ENCODE results near the gene BICD2. TPM values are rescaled to one million over a fixed set of nuclear protein-coding genes. Genes with fewer than 3 reads are reported as not detected.

BICD2 gene
- total and polyA plus RNA-seq, 12 donors, result 22.5 to 41.8 (median 33.2) TPM

- 89 to 92% methylated on average over 14 of the region's 14 CpGs for WGBS, 2 donors
- intact Hi-C loops (cut with DNase I), result loop anchor here in 5 of 10 donors (5.0 kb wide), 2 partner anchors 34 to 44 kb away; partner anchors contain the start of gene BICD2 (in 4 of the 5)
- peak overlapping the region in 4 of 10 donors; percentile 1 to 64 (median 39) for H3K27ac ChIP-seq
- ATAC-seq (peak in 1 of 8 donors; percentile 24), DNase-seq (no peak)
- no peaks in the 10 kb centered on the region for H3K27me3 ChIP-seq
- no peak overlapping the region for H3K4me3 ChIP-seq
- peaks cover 0 to 47% (median 7%) of the 10 kb centered on the region in 9 donors for H3K36me3 ChIP-seq
- H3K9me3 ChIP-seq, result no peaks in the 10 kb centered on the region
- TF ChIP-seq CTCF (IDR thresholded peaks at IDR 0.05), result no peak
- peaks cover 7 to 61% (median 36%) of the 10 kb centered on the region in 9 donors for H3K4me1 ChIP-seq
These were observed 36.6 kb downstream of the BICD2 start for GRCh38 chr9:92727716-92728700.

DNA sequence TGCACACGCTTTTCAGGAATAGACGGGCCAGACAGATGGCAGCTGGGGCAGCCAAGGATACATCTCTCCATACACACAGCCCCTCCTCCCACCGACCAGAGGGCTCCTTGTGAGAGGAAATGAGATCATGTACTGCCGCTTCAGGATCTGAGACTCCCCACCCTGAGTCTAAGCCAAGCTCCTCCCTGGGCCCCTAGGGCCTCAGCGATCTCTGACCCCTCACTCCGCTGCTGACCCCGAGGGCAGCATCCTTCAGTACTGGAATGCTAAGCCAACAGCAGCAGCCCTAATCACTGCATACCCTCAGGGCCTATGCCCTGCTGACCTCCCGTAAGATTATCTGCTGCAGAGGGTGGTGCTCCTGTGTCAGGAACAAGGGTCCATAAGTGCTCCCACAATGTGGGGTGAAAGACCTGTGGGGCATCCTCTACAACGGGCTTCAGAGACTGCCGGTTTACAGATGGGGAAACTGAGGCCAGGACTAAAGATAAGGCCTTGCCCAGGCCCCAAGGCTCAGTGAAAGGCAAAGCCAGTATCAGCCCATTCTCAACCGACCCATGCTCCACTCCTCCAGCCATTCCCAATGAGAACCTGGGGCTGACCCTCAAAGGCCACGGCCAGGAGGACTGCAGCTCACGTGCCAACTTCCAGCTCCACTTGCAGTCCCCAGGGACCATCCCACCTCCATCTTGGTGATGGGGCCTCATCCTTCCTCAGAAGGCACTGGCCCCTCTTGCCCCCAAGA is 37.5 kb downstream of the BICD2 start:
- Histone ChIP-seq H3K4me3 (no peak overlapping the region), H3K9me3 (no peaks in the 10 kb centered on the region), H3K36me3 (peaks cover 0 to 56% (median 13%) of the 10 kb centered on the region in 9 donors), H3K27ac (peak overlapping the region in 6 of 10 donors; percentile 1 to 66 (median 39)), H3K27me3 (no peaks in the 10 kb centered on the region), H3K4me1 (peaks cover 7 to 60% (median 35%) of the 10 kb centered on the region in 9 donors)
- DNase-seq, result peak; percentile 44 to 65
- peak; percentile 32 to 85 (median 74) for ATAC-seq
- intact Hi-C loops (cut with DNase I), result loop anchor here in 5 of 10 donors (5.0 kb wide), 2 partner anchors 35 to 45 kb away; partner anchors contain the start of gene BICD2 (in 4 of the 5)
- TF ChIP-seq CTCF (IDR thresholded peaks at IDR 0.05), result no peak
- WGBS, 2 donors, result 40 to 52% methylated on average over 13 of the region's 13 CpGs

DNA sequence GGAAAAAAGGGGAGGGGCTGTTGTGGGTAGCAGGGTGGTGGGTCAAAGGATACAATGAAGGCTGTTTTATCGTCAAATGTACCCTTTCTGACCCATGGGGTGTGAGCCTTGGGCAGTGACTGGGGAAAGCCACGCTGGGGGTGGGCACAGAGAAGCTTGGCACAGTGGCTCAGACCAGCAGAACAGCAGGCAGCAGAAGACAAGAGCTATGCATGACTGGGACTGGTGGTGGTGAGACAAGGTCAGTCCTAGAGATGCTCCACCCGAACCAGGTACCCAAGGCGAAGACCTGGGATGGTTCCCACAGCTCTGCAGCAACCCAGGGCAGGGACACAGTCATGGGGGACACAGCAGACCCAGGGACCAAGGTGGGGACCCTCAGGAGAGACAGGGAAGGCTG is 38.3 kb downstream of the BICD2 start:
- H3K36me3 ChIP-seq, result peaks cover 0 to 64% (median 21%) of the 10 kb centered on the region in 9 donors
- H3K27ac ChIP-seq, result peak overlapping the region in 5 of 10 donors; percentile 15 to 64 (median 35)
- TF ChIP-seq CTCF (IDR thresholded peaks at IDR 0.05), result no peak
- H3K9me3 ChIP-seq, result no peaks in the 10 kb centered on the region
- no peak overlapping the region for H3K4me3 ChIP-seq
- DNase-seq (no peak), ATAC-seq (no peak)
- H3K4me1 ChIP-seq, result peaks cover 7 to 52% (median 35%) of the 10 kb centered on the region in 9 donors
- no peaks in the 10 kb centered on the region for H3K27me3 ChIP-seq
- 78 to 95% methylated on average over 4 of the region's 4 CpGs for WGBS, 2 donors
- intact Hi-C loops (cut with DNase I), result loop anchor here in 5 of 10 donors (5.0 kb wide), 2 partner anchors 36 to 46 kb away; partner anchors contain the start of gene BICD2 (in 4 of the 5)

DNA sequence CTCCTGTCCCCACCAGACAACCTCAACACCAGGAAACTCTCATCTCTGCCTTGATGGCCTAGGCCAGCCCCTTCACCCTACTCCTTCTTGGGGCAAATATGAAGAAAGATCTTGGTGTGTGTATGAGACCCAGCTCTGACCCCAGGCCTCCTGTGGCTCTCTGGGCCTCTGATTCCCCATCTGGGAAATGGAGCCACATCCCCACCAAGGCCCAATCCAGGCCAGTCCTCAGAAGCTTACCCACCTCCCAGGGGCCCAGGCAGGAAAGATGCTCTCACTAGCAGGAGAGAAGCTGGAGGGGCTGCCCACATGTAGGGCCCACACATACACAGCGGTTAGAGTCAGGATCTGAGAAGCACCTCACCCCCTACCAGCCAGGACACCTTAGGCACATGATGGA is 38.9 kb downstream of the BICD2 start:
- ATAC-seq (no peak), DNase-seq (no peak)
- no peaks in the 10 kb centered on the region for H3K9me3 ChIP-seq
- H3K27ac ChIP-seq, result peak overlapping the region in 2 of 10 donors; percentile 10 to 35
- no peak overlapping the region for H3K4me3 ChIP-seq
- H3K4me1 ChIP-seq, result peaks cover 7 to 46% (median 29%) of the 10 kb centered on the region in 9 donors
- WGBS, 2 donors, result 97 to 100% methylated on average over 1 of the region's 1 CpG
- H3K36me3 ChIP-seq, result peaks cover 0 to 70% (median 23%) of the 10 kb centered on the region in 9 donors
- intact Hi-C loops (cut with DNase I), result loop anchor here in 5 of 10 donors (5.0 kb wide), 2 partner anchors 37 to 47 kb away; partner anchors contain the start of gene BICD2 (in 4 of the 5)
- TF ChIP-seq CTCF (IDR thresholded peaks at IDR 0.05), result no peak
- H3K27me3 ChIP-seq, result no peaks in the 10 kb centered on the region

Measured in heart right ventricle (tissue), 16 donors.